GM18519 (cell line): Measurements from ENCODE around the gene GABRB2.
"Not testable (repeated sequence)": the region's sequence is repeated elsewhere in the genome, so short reads cannot be mapped to it uniquely, and the experiment has no call there.

Source experiments
- ATAC-seq: cut with Tn5 transposase; IDR thresholded peaks from one replicate; pipeline ENCODE4 v1.9.1; 2021; ENCODE audit warnings: mild to moderate bottlenecking, moderate library complexity; ENCODE audit not compliant: unreplicated experiment, low FRiP score

The GABRB2 gene

GRCh38 chr5:161546470-161547301 lies at the start of gene GABRB2:
TSS of gene GABRB2 (minus strand) at chr5:161546725. CDS start at chr5:161546643, 82 bp downstream.
- peak; percentile 63 for ATAC-seq

- no peak for ATAC-seq
Measured at GRCh38 chr5:161585798-161586197, 39.3 kb upstream of the GABRB2 start.

GRCh38 chr5:161580621-161581020 lies 34.1 kb upstream of the GABRB2 start:
- no peak for ATAC-seq

GRCh38 chr5:161572914-161573313 lies 26.4 kb upstream of the GABRB2 start:
- ATAC-seq, result no peak

- no peak for ATAC-seq
Measured at GRCh38 chr5:161566081-161566480, 19.6 kb upstream of the GABRB2 start.

GRCh38 chr5:161562446-161562845 lies 15.9 kb upstream of the GABRB2 start:
- ATAC-seq, result no peak

- ATAC-seq, result no peak
Measured at GRCh38 chr5:161549106-161549505, 2.6 kb upstream of the GABRB2 start.

GRCh38 chr5:161548487-161549094 lies 2.1 kb upstream of the GABRB2 start:
- ATAC-seq, result no peak

GRCh38 chr5:161547738-161548486 lies 1.4 kb upstream of the GABRB2 start:
- no peak for ATAC-seq

GRCh38 chr5:161547406-161547737 lies 847 bp upstream of the GABRB2 start:
- no peak for ATAC-seq

GRCh38 chr5:161546095-161546469 lies 443 bp downstream of the GABRB2 start:
- peak; percentile 3 for ATAC-seq

- ATAC-seq, result no peak
Measured at GRCh38 chr5:161545344-161546094, 1.0 kb downstream of the GABRB2 start.

GRCh38 chr5:161544350-161544765 lies 2.2 kb downstream of the GABRB2 start:
- peak; percentile 34 for ATAC-seq

GRCh38 chr5:161539016-161539415 lies 7.5 kb downstream of the GABRB2 start:
- ATAC-seq, result no peak

- peak; percentile 74 for ATAC-seq
Measured at GRCh38 chr5:161535762-161536161, 10.8 kb downstream of the GABRB2 start.

GRCh38 chr5:161530700-161531099 lies 15.8 kb downstream of the GABRB2 start:
- no peak for ATAC-seq

GRCh38 chr5:161513942-161514341 lies 32.6 kb downstream of the GABRB2 start:
- ATAC-seq, result no peak

GRCh38 chr5:161507591-161507990 lies 38.9 kb downstream of the GABRB2 start:
- ATAC-seq, result peak; percentile 61

GRCh38 chr5:161505160-161505559 lies 41.4 kb downstream of the GABRB2 start:
- ATAC-seq, result not testable (repeated sequence)

GRCh38 chr5:161498531-161498930 lies 48.0 kb downstream of the GABRB2 start:
- ATAC-seq, result no peak

- ATAC-seq, result no peak
Measured at GRCh38 chr5:161483721-161484120, 62.8 kb downstream of the GABRB2 start.
